GM04504 (cell line): ENCODE measurements around the gene CAPNS2.
"Not testable (repeated sequence)": the region's sequence is repeated elsewhere in the genome, so short reads cannot be mapped to it uniquely, and the experiment has no call there.

Experiments
- DNase-seq: peaks from one replicate; pipeline ENCODE4 v3.0.0-alpha.2; 2012; ENCODE audit warnings: low read depth

CAPNS2 gene

DNA sequence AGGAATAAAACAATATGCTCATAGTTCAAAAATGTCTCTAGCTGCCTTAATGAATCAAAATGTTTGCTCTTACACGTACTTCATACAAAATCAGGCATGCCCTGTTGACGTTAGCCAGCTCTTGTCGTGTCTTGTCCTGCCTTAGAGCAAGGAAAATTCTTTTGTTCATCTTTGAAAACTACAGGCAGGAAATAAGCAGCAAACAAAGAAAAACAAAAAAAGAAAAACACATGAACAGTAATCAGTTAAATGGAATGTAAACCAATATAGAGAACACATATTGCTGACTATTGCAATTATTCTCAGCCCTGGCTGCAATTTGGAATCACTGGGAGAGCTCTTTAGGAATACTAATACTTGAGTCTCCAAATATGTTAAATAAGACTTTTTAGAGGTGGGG lies 1.7 kb downstream of the CAPNS2 start:
- no peak for DNase-seq

DNA sequence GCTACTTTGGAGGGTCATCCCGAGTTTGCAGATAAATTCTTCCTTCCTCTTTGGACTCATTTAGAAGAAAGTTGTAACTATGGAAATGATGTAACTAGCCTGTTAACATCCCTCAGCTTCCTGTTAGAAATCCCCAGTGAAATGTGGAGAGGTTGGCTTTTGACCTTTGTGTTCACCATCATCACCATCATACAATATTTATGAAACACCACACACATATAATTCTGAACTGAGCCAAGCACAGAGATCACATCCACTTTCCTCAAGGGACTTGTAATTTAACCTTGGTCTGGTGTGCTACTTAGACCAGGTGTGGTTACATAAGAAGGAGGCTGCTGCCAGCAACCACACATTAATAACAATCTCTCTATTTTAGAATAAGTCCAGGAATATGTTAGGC lies 2.5 kb downstream of the CAPNS2 start:
- peak; percentile 14 for DNase-seq

DNA sequence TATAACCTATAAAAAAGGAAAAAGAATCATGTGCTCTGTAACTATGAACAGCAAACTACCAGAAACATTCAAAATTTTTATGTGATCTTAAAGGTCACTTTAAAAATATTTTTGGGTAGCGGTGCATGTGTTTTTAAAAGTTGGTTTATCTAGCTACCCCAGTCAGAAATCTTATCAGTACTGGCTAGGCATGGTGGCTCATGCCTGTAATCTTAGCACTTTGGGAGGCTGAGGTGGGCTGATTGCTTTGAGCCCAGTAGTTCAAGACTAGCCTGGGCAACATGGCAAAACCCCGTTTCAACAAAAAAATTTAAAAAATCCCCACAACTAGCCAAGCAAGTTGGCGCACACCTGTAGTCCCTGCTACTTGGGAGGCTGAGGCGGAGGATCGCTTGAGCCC lies 3.7 kb downstream of the CAPNS2 start:
- DNase-seq, result no peak

DNA sequence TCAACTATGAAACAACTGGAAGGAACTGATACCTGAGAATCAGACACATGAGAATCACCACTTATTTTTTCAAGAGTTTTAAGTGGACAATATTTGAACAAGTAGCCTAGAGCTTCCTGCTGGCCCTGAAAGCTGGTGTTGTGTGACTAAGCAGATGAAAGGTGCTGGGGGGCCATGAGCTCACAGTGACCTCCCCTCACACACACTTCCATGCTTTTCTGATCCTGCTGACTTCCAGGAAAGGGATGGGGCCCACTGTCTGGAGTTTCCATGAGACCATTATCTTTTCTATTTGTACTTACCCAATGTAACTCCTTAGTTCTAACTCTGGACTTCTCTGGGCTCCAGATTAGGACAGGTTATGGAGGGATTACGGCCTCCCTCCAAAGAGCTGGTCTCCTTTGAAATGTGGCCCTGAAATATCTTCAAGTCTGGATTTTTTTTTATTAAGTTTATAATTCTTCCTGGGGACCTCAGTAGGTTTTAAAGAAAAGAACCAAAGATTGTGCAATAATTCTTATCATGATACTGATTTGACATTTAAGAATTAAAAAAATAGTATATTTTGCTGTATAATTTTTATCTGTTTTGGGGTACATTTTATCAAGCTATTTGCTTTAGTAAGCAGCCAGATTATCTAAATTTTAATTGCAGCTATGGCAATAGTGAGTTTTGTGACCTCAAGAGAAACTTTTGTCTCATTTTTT lies 4.9 kb downstream of the CAPNS2 start:
- DNase-seq, result no peak

DNA sequence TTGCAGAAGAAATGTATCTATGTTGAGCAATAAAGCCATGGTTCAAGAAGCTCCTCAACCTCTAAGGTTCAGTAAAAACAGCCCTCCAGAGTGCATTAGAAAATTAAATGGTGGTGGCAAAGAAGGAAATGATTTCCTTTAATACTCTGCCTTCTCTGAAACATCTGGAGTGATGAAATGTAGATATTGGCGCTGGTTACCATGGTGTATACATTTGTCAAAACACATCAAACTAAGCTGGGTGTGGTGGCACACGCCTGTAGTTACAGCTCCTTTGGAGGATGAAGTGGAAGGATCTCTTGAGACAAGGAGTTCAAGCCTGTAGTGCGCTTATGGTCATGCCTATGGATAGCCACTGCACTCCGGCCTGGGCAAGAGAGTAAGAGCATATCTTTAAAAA lies 6.0 kb downstream of the CAPNS2 start:
- no peak for DNase-seq

DNA sequence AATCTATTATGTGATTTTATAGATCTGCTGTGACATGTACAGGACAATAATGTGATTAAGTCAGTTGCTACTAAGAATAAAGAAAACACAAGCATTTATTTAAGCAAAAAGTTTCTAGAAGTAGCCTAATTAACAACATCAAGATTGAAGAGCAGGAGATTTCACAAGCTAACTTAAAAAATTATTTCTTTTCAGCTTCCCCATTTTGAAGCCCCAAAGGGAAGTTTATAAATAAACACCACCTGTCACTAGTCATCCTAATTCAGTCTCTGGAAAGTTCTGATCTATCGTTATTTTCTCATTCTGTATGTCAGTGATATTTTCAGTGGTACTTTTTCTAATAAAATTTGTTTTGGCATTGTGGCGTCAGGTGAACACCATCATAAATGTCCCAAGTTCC lies 8.3 kb downstream of the CAPNS2 start:
- no peak for DNase-seq

DNA sequence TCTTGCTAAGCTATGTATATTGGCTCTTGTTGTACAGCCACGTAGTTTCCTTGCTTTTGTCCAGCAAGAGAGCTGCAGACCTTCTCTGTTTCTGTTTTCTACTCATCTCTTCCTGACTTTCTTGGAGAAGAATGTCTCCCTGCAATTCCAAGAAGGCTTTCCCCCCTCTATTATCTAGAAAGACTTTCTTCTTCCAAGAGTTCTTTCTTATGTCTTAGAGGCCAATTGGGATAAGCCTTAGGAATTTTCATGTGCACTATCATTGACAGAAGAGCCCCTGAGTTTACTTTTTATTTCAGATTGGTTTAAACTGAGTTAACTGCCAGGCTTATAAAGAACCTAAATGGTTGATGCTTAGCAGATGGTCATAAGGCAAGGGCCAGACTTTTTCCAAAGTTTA lies 9.0 kb downstream of the CAPNS2 start:
- DNase-seq, result no peak

DNA sequence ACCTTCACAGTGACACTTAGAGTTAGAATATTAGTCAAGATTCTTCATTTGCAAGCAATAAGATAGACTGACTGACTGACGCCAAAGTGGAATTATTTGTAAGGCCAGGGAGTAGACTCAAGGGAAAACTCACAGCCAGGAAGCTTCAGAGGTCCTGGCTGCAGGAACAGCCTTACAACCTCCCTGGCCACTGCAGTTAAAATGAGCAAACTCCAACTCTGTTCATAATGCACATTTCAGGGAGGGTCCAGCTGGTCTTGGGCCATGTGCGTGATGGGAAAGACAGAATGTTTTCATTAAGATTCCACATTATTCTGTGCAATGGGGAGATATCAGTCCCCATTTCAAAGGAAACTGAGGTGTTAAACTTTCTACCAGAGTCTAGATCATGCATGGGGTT lies 9.9 kb downstream of the CAPNS2 start:
- DNase-seq, result no peak

DNA sequence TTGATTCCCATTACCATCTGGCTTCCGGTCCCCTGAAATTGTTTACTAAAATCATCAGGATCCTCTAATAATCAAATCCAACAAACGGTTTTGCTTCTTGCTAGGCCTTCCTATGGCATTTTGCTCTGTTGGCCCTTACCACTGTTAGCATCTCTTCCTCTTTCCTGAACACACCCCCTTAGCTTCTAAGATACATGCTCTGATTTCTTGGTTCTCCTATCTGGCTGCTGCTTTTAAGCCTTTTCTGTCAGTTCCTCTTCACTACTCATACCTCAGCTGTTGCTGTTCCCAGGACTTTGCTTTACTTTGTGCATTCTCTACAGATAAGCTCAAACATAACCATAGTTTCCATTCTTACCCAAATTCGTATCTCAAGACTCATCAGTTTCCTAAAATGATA lies 11.4 kb downstream of the CAPNS2 start:
- DNase-seq, result no peak

DNA sequence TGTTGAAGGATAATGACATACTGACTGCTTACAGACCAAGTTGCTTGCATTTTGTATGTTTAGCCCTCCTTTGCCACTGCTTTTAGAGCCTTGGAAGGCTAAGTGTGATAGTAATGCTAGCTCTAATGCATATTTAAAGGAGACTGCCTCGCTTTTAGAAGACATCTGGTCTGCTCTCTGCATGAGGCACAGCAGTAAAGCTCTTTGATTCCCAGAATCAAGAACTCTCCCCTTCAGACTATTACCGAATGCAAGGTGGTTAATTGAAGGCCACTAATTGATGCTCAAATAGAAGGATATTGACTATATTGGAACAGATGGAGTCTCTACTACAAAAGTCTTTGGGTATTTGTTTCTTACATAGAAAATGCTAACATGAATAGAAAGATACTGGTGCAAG lies 19.1 kb downstream of the CAPNS2 start:
- no peak for DNase-seq

DNA sequence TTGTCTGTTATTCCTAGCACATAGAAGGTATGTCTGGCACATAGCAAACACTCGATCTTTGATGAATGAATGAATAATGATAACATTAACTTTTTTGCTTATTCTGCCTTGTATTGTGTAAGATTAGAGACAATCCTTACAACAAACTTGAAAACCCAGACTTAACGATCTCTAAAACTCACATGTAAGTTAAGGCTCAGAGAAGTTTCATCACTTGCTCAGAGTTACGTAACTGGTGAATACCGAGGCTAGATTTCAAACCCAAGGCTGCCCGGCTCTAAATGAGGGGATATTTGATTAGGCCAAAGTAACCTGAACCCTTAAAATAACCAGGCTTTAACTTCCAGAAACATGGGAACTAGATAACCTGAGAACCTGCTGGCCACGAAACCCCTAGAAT lies 22.3 kb downstream of the CAPNS2 start:
- DNase-seq, result no peak

DNA sequence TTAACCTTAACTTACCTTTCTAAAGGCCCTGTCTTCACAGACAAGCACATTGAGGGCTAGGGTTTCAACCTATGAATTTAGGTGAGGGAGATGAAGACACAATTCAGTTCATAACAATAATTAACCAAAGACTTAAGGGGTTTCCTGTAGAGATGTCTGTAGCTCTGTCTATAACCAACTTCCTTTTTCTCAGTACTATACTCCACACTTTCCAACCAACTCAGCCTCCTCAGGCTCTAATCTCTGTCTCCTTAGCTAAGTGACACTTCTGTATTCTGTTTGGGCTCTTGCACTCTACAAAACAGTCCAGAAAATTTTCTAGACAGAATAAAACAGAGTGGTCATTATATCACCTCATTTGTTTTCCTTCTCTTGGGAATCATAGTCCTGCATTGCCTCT lies 25.8 kb downstream of the CAPNS2 start:
- DNase-seq, result no peak

DNA sequence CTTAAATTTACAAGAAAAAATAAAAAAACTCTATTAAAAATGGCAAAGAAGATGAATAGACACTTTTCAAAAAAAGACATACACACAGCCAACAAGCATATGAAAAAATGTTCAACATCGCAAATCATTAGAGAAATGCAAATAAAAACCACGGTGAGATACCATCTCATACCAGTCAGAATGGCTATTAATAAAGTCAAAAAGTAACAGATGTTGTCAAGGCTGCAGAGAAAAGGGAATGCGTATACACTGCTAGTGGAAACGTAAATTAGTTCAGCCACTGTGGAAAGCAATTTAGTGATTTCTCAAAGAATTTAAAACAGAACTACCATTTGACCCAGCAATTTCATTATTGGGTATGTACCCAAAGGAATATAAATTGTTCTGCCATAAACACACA lies 31.4 kb downstream of the CAPNS2 start:
- no peak for DNase-seq

DNA sequence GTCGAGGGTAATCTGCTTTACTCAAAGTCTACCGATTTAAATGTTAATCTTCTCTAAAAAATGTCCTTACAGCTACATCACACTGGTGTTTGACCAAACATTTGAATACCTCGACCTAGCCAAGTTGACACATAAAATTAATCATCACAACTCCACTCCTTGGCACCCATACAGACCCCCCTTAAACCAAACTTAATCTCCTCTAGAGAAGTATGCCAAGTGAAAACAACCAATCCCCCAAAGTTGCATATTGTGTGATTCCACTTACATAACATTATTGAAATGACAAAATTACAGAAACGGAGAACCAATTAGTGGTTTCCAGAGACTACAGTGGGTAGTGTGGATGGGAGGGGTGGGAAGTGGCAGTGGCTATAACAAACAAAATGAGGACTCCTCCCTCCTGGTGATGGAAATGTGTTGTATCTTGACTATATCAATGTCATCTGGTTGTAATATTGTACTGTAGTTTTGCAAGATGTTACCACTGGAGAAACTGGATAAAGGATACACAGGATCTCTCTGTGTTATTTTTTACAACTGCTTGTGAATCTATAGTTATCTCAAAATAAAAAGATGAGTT lies 39.4 kb downstream of the CAPNS2 start:
- DNase-seq, result peak; percentile 18

DNA sequence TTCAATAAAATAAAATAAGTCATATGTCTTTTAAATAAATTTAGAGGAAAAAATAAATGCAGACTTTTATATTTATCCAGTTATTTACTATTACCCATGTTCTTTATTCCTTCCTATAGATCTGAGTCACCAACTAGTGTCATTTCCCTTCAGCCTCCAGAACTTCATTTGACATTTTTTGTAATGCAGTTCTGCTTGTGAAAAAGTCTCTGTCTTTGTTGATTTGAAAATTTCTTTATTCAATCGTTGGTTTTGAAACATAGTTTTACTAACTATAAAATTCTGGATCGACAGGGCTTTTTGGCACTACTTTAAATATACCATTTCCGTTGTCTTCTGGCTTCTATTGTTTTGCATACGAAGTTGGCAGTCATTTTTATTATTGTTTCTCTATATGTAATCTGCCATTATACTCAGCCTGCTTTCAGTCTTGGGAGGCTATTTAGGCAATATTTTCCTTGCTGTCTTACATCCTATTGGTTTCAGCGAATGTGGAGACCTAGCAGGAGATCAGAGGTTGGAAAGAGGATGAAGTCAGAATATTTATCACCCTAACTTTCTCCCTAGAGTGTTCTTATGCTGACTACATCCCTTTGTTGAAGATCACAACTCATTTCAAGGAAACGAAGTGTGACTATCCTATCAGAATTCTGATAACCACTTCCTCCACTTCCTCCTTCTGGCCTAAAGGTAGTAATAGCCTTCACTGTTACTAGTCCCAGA lies 47.3 kb downstream of the CAPNS2 start:
- DNase-seq, result no peak

DNA sequence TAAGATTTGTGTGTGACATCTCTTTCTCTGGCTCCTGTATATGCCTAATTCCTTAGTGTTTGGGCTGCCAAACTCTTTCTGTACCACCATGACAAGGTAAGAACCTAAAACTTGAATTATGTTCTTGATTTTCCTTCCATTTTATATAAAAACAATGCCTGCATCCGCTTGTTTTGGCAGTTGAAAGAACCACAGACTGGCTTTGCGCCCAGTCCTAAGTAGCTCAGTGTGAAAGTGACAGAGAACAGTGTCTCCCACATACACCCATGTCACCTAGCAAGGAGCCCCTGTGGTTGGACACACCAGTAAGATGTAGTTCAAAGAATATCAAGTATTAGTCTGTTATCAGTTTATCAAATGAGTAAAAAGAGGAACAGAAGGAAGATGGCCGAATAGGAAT lies 48.6 kb downstream of the CAPNS2 start:
- no peak for DNase-seq

DNA sequence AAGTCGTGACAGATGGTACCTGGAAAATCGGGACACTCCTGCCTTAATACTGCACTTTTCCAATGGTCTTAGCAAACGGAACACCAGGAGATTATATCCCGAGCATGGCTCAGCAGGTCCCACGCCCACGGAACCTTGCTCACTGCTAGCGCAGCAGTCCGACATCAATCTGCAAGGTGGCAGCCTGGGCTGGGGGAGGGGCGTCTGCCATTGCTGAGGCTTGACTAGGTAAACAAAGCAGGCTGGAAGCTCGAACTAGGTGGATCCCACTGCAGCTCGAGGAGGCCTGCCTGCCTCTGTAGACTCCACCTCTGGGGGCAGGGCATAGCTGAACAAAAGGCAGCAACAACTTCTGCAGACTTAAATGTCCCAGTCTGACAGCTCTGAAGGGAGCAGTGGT lies 49.2 kb downstream of the CAPNS2 start:
- not testable (repeated sequence) for DNase-seq
